Cardiac fibroblast (primary cell): ENCODE data around the gene MPZ.

ENCODE experiments used
- DNase-seq, 2 donors: peaks; one replicate each; pipeline versions ENCODE4 v3.0.0 to v3.0.0-alpha.2; 2010; ENCODE audit warnings: low read depth in 2 of 2
- H3K4me3 ChIP-seq, 2 donors: replicated peaks in 1 of 2; 1 replicate in 1 of 2; 2 replicates in 1 of 2; pipeline ENCODE4 v1.5.1; 2011; ENCODE audit warnings: low read depth in 2 of 2, low read length in 2 of 2, mild to moderate bottlenecking in 2 of 2, moderate library complexity in 1 of 2
- CTCF ChIP-seq: IDR thresholded peaks from one replicate; pipeline ENCODE4 v1.5.1; 2011; ENCODE audit warnings: low read depth, mild to moderate bottlenecking, low read length, inconsistent platforms

Gene MPZ

GRCh38 chr1:161287482-161288054 is 22.2 kb downstream of the MPZ start:
- TF ChIP-seq CTCF: no peak
- no peak for DNase-seq
- no peak overlapping the region for H3K4me3 ChIP-seq

- no peak overlapping the region for H3K4me3 ChIP-seq
- DNase-seq: no peak
- no peak for TF ChIP-seq CTCF
Measured at GRCh38 chr1:161285521-161285920, 24.2 kb downstream of the MPZ start.

GRCh38 chr1:161285113-161285512 is 24.7 kb downstream of the MPZ start:
- H3K4me3 ChIP-seq: no peak overlapping the region
- no peak for TF ChIP-seq CTCF
- DNase-seq: no peak

GRCh38 chr1:161282991-161283390 is 26.8 kb downstream of the MPZ start:
- DNase-seq: no peak
- no peak for TF ChIP-seq CTCF
- no peak overlapping the region for H3K4me3 ChIP-seq

- no peak for DNase-seq
- no peak for TF ChIP-seq CTCF
- no peak overlapping the region for H3K4me3 ChIP-seq
Measured at GRCh38 chr1:161274874-161275273, 34.9 kb downstream of the MPZ start.

- TF ChIP-seq CTCF: no peak
- no peak for DNase-seq
- H3K4me3 ChIP-seq: no peak overlapping the region
Measured at GRCh38 chr1:161273402-161273801, 36.4 kb downstream of the MPZ start.

- DNase-seq: no peak
- H3K4me3 ChIP-seq: no peak overlapping the region
- no peak for TF ChIP-seq CTCF
Measured at GRCh38 chr1:161267321-161267720, 42.4 kb downstream of the MPZ start.
